Lower leg skin (tissue), 3 donors: ENCODE results near the gene UTS2R.

Source experiments
- CTCF ChIP-seq, 3 donors: fragments of 450-650 bp; IDR thresholded peaks; one replicate each; pipeline ENCODE4 v1.5.1; 2016; ENCODE audit warnings: antibody characterized with exemption in 3 of 3, mild to moderate bottlenecking in 3 of 3, moderate library complexity in 2 of 3
- POLR2A ChIP-seq, 2 donors: fragments of 450-650 bp; IDR thresholded peaks; one replicate each; pipeline ENCODE4 v1.6.1; 2016 to 2017; ENCODE audit warnings: antibody characterized with exemption in 2 of 2, mild to moderate bottlenecking in 1 of 2, moderate library complexity in 1 of 2

DNA sequence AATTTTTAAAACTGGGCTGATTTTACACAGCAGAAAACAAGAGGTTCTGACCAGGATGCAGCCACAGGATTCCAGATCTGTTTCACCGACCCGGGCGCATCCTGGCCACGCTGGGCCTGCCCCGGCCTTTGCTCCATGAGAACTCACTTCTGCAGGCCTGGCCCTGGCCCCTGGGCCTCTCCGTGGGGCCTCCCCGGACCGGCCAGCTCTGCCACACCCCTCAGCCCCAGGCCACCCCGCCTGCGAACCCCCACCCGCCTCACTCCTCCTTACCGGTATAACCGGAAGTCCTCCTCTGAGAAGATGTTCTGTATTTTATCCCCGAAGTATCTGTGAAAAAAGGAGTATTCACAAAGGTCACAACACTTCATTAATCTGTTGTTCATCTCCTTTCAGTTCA is 33.5 kb downstream of the UTS2R start:
- TF ChIP-seq CTCF (IDR thresholded peaks at IDR 0.05) (no peak), POLR2A (IDR thresholded peaks at IDR 0.05) (no peak)
